CD4-positive, alpha-beta T cell treated with Interleukin-6 for 4 hours (primary cell): Measurements from ENCODE around the gene FAF2.
"Not testable (repeated sequence)": the region's sequence is repeated elsewhere in the genome, so short reads cannot be mapped to it uniquely, and the experiment has no call there.

Experiments used
- DNase-seq: peaks from one replicate; pipeline ENCODE4 v3.0.0-alpha.2; 2020; ENCODE audit warnings: mixed read lengths

FAF2 gene

GRCh38 chr5:176461349-176461748, 13.2 kb downstream of the FAF2 start:
- no peak for DNase-seq

- DNase-seq, result no peak
Measured at GRCh38 chr5:176463113-176463764, 15.1 kb downstream of the FAF2 start.

GRCh38 chr5:176466245-176466871, 18.2 kb downstream of the FAF2 start:
- DNase-seq, result no peak

DNA sequence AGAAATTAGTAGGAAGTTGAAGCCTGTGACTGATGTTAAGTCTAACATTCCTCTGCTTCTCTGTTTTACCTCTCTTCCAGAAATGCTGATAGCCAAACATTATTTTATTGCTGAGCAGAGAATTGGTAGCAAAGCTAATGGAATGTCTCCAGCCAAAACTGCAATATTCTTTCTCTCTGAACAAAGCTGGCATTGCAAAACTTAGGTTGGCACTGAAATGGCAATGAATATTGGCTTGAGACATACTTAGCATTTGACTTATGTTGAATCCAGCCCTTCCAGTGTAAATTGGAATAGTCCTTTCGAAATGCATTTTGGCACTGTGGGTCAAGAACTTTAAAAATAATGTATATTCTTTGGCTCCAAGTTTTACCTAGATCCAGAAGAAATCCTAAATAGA, 21.1 kb downstream of the FAF2 start:
- no peak for DNase-seq

DNA sequence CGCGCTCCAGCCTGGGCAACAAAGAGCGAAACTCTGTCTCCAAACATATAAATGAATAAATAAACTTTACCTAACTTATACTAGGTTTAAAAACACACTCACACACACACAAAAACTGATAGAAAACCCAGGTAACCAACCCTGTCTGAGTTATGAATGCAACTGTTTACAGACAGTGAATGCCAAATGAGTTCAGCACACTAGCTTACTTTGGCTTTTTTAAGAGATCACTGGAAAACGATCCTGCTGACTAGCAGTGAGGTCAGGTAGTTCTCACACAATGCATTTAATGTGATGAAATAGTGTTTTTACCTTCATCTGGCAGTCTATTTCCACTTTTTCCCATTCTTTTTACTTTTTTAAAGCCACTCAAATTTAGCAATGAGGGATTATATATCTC, 22.4 kb downstream of the FAF2 start:
- DNase-seq, result no peak

DNA sequence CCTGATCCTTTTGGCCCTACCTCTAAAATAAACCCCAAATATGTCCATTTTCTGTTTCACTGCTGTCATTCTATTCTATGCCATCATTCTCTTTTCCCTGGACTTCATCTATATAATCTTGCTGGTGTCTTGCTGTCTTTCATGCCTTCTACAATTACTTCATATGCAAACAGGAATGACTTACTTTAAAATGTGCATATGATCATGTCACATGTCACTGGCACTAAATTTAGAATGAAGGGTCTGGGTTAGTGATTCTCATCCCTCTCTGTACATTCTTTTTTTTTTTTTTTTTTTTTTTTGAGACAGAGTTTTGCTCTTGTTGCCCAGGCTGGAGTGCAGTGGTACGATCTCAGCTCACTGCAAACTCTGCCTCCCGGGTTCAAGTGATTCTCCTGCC, 22.9 kb downstream of the FAF2 start:
- DNase-seq, result no peak

DNA sequence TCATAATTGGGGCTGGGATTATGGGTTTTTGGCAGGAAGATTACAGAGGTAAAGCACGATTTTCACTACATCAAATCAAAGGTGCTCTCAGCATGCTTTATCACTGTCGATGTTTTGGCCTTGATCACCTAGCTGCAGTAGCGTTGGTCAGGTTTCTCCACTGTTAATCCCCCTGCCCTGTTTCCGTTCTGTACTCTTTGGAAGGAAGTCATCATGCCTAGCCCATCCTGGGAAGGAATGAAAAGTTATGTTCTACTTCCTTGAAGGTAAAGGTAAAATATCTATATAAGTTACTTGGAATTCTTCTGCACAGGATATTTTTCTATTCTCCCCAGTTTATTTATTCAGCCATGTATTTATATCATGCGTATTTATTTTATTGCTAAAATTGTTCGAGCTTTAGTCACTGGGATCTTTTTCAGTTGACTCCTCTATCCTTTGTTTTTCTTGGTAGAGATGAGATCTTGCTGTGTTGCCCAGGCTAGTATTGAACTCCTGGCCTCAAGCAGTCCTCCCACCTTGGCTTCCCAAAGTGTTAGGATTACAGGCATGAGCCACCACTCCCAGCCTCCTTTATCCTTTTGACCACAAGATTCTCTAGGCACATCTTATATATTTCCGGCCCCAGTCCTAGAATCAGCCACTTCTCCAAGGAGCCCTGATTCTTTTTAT, 25.3 kb downstream of the FAF2 start:
- no peak for DNase-seq

DNA sequence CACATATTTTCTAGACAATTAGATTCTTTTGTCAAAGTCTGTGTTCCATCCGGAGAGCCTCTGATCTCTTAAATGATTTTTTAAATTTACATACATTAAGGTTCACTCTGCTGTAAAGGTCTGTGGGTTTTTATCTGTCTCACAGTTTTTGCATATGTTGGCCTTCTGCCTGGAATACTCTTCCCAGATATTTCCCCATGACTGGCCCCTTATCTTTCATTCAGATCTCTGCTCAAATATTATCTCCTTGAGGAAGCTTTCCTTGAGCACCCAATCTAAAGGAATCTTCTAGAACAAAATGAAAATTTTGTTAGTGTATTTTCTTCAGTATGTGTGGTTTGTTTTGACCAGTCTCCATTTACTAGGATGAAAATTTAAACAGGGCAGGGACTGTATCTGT, 26.3 kb downstream of the FAF2 start:
- DNase-seq, result no peak

DNA sequence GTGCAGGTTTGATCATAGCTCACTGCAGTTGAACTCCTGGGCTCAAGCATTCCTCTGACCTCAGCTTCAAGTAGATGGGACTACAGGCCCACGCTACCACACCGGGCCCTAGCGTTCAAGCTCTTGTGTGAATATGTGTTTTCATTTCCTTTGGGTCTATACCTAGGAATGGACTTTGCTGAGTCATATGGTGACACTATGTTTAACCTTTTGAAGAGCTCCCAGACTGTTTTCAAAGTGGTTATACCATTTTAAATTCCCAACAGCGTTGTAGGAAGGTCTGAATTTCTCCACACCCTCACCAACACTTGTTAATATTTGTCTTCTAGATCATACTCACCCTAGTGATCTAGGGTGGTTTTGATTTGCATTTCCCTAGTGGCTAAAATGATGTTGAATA, 33.5 kb downstream of the FAF2 start:
- no peak for DNase-seq

DNA sequence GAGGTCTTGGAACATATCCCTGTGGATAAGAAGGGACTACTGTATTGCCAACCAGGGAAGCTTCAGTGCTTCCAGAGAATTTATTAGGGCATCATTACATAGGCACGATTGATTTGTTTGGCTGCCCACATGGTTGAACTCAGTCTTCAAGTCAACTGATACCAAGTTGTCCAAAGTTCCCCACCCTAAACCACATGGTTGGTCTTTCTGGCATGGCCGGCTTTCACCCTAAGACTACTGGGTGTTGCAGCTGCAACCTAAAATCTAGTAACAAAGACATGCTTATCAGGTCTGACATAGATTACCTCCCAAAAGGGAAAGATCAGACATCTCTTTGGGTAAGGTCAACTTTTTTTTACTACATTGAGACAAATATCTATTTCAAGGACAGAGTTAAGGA, 37.0 kb downstream of the FAF2 start:
- no peak for DNase-seq

GRCh38 chr5:176486189-176486757, 38.1 kb downstream of the FAF2 start:
- no peak for DNase-seq

GRCh38 chr5:176487160-176487559, 39.0 kb downstream of the FAF2 start:
- DNase-seq, result not testable (repeated sequence)

- DNase-seq, result no peak
Measured at GRCh38 chr5:176489077-176489476, 40.9 kb downstream of the FAF2 start.

DNA sequence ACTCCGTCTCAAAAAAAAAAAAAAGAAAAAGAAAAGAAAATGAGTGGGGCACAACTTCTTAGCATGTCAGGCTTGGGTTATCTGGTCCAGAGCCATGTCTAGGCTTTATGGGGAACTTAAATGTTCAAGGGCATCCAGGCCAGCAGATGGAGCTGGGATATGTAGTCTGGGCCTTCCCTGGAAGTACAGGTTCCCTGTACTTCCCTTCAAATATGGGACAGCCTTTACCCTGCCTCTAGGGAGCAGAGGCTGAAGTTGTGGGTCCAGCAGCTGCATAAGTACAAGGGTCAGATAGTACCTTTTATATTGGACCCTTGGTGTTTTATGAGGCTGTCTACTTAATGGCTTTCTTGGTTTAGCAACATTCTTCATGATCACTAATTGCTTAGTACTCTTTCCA, 42.1 kb downstream of the FAF2 start:
- DNase-seq, result no peak

DNA sequence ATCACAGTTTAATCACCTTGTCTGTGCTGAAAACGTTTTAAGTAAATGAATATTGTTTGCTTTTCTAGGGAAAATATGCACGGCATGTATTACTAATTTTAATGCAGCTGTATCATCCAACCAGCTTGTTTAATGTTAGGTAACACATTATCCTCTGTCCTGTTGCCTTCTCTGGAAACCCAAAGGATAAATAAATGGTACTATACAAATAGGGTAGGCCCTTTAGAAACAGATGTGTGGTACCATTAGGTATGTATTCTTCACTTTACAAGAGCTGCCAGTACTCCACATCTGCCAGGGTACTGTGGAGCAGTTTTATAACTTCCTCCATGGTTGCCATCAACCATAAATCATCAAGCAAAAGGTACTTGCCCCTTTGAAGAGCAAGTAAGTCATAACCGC, 42.9 kb downstream of the FAF2 start:
- DNase-seq, result no peak

- DNase-seq, result no peak
Measured at GRCh38 chr5:176491901-176492300, 43.7 kb downstream of the FAF2 start.

DNA sequence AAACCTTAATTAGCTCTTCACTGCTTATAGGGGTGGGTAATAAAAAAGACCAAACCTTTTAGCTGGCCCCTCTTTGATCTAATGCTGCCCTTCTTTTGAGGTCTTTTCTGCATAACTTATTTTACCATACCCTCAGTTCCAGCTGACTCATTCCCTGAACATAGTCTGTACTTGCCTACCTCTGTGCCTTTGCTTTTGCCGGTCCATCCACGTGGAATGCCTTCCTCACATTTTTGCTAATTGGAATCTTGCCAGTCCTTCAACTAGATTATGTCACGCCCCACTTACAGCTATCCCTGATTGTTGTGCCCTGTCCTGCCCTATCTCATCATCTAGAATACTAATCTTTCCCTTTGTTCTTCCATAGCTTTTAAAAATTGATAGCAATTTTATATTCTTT, 44.2 kb downstream of the FAF2 start:
- no peak for DNase-seq

- DNase-seq, result no peak
Measured at GRCh38 chr5:176497852-176498251, 49.7 kb downstream of the FAF2 start.

DNA sequence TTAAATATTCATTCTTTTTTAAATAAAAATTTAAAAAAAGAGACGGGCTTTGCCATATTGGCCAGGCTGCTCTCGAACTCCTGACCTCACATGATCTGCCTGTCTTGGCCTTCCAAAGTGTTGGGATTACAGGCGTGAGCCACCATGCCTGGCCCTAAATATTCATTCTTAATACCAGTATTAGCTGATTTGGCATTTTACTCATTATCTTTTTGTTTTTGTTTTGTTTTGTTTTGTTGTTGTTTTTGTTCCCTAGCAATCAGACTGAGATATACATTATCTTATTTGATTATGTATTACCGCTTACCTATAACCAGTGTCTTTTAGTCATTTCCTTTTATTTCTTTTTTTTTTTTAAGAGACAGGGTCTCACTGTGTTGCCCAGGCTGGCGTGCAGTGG, 51.1 kb downstream of the FAF2 start:
- no peak for DNase-seq

- DNase-seq, result no peak
Measured at GRCh38 chr5:176500511-176500910, 52.3 kb downstream of the FAF2 start.

DNA sequence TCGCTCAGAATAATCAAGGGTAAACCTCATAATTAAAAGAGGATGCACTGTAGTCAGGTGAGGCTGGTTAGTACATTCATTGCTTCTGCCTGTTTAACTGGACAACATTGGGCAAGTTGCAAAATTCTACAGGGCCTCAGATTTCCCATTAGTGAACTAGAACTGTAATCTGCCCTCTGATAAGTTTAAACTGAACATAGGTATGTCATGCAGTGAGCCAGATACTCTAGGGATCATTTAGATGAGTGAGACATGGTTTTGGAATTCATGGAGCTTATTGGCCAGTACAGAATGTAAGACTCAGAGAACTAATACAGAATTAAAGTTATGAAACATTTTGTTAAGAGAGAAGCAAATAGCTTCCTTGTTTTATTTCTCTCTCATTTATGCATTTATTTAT, 53.1 kb downstream of the FAF2 start:
- no peak for DNase-seq

GRCh38 chr5:176503496-176503895, 55.3 kb downstream of the FAF2 start:
- no peak for DNase-seq

- no peak for DNase-seq
Measured at GRCh38 chr5:176507911-176508310, 59.7 kb downstream of the FAF2 start.

DNA sequence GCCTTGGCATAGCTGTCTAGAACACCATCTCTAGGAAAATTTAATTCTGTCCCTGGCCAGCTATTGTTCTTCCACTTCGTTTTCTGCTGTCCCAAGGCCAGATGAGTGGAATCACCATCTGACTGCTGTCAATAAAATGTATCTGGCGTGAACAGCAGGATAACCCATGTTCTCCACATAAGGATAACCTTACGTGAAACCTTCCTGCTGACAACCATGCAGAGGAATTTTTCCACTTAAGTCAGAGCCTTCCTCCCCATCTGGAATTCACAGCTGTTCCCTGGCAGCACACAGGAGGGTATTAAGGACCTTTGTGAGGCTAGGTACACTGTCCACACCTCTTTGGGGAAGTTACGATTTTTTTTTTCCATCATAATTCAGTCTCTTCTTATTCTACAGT, 60.4 kb downstream of the FAF2 start:
- no peak for DNase-seq
